Esophagus muscularis mucosa (tissue), 4 donors: ENCODE data around the gene ZMYM2. TPM values are rescaled to one million over a fixed set of nuclear protein-coding genes. Genes with fewer than 3 reads are reported as not detected.

Source experiments
- DNase-seq: peaks from one replicate; pipeline ENCODE4 v3.0.0-alpha.2; 2017; ENCODE audit errors: extremely low spot score
- H3K27ac ChIP-seq, 4 donors: fragments of 200-600 bp; sonication (generic); replicated peaks in 1 of 4; 1 replicate in 3 of 4; 2 replicates in 1 of 4; pipeline ENCODE4 v1.5.1; 2016 to 2019; ENCODE audit warnings: mild to moderate bottlenecking in 1 of 4
- H3K27me3 ChIP-seq, 4 donors: fragments of 200-600 bp; sonication (generic); one replicate each; pipeline versions ENCODE4 v1.5.1 to v1.6.0; 2016 to 2019
- H3K36me3 ChIP-seq, 4 donors: fragments of 200-600 bp; sonication (generic); one replicate each; pipeline ENCODE4 v1.5.1; 2016 to 2019
- H3K4me1 ChIP-seq, 4 donors: fragments of 200-600 bp; sonication (generic); one replicate each; pipeline ENCODE4 v1.5.1; 2016 to 2019
- H3K4me3 ChIP-seq, 4 donors: fragments of 200-600 bp; sonication (generic); 1 replicate in 2 of 4; 2 replicates in 2 of 4; pipeline ENCODE4 v1.5.1; 2016 to 2019; ENCODE audit warnings: mild to moderate bottlenecking in 4 of 4, moderate library complexity in 1 of 4
- H3K9me3 ChIP-seq, 4 donors: fragments of 200-600 bp; sonication (generic); 1 replicate in 3 of 4; 2 replicates in 1 of 4; pipeline ENCODE4 v1.5.1; 2016 to 2019
- CTCF ChIP-seq, 3 experiments: fragments of 200-600 bp in 2 of 3; fragments of 450-650 bp in 1 of 3; sonication (generic) in 2 of 3; IDR thresholded peaks; one replicate each; pipeline ENCODE4 v1.5.1; 2017 to 2019; ENCODE audit warnings: antibody characterized with exemption in 3 of 3, mild to moderate bottlenecking in 2 of 3, moderate library complexity in 1 of 3
- EP300 ChIP-seq: sonication (generic); formaldehyde crosslinking; IDR thresholded peaks from one replicate; pipeline ENCODE4 v1.6.1; 2017; ENCODE audit warnings: antibody characterized with exemption
- POLR2A ChIP-seq: fragments of 450-650 bp; IDR thresholded peaks from one replicate; pipeline ENCODE4 v1.6.1; 2017; ENCODE audit warnings: antibody characterized with exemption, moderate library complexity, mild to moderate bottlenecking, low read depth
- POLR2AphosphoS5 ChIP-seq, 2 donors: sonication (generic); formaldehyde crosslinking; IDR thresholded peaks; one replicate each; pipeline ENCODE4 v1.6.1; 2017; ENCODE audit warnings: antibody characterized with exemption in 2 of 2
- WGBS: methylation state at CpG from one replicate; pipeline ENCODE4 v1.1.5; 2018; 5-methylcytosine and 5-hydroxymethylcytosine counted together
- intact Hi-C: fragments of 100-400 bp; cut with DNase I; formaldehyde crosslinking; loops from one replicate; pipeline ENCODE4 v1.15.1; 2023
- total RNA-seq, 4 donors: library from RNA; depleted of rRNA; stranded (reverse); fragments of >200 nt; gene quantifications; one replicate each; pipeline versions ENCODE4 v1.1.0 to v1.2.1, GENCODE V29; 2016

Gene ZMYM2
- total RNA-seq, 4 donors from 2014 or later = 36.8 to 49.4 (median 45.5) TPM

GRCh38 chr13:20016649-20017364, 58.3 kb downstream of the ZMYM2 start:
- no peaks in the 10 kb centered on the region for H3K4me1 ChIP-seq
- H3K9me3 ChIP-seq = peaks cover 0 to 30% (median 22%) of the 10 kb centered on the region in 4 donors
- H3K36me3 ChIP-seq = peaks cover 9 to 61% (median 25%) of the 10 kb centered on the region in 4 donors
- no peak overlapping the region for H3K27ac ChIP-seq
- no peaks in the 10 kb centered on the region for H3K27me3 ChIP-seq
- intact Hi-C loops = no loop called here
- DNase-seq = no peak
- no peak overlapping the region for H3K4me3 ChIP-seq
- TF ChIP-seq CTCF (IDR thresholded peaks at IDR 0.05) (no peak), POLR2A (no peak), POLR2AphosphoS5 (IDR thresholded peaks at IDR 0.05) (no peak), EP300 (no peak)
- WGBS = 97% methylated on average over 3 of the region's 3 CpGs

GRCh38 chr13:20017365-20017711, 58.8 kb downstream of the ZMYM2 start:
- H3K4me3 ChIP-seq = no peak overlapping the region
- intact Hi-C loops = no loop called here
- H3K4me1 ChIP-seq = peaks cover 0 to 5% (median 0%) of the 10 kb centered on the region in 4 donors
- DNase-seq = no peak
- TF ChIP-seq POLR2A (no peak), EP300 (no peak), CTCF (IDR thresholded peaks at IDR 0.05) (no peak), POLR2AphosphoS5 (IDR thresholded peaks at IDR 0.05) (no peak)
- WGBS = 97% methylated on average over 1 of the region's 1 CpG
- no peak overlapping the region for H3K27ac ChIP-seq
- H3K36me3 ChIP-seq = peaks cover 7 to 59% (median 25%) of the 10 kb centered on the region in 4 donors
- H3K9me3 ChIP-seq = peaks cover 0 to 30% (median 22%) of the 10 kb centered on the region in 4 donors
- H3K27me3 ChIP-seq = no peaks in the 10 kb centered on the region

- WGBS = 97% methylated on average over 2 of the region's 2 CpGs
- H3K9me3 ChIP-seq = peaks cover 0 to 30% (median 21%) of the 10 kb centered on the region in 4 donors
- TF ChIP-seq POLR2A (no peak), CTCF (IDR thresholded peaks at IDR 0.05) (no peak), EP300 (no peak), POLR2AphosphoS5 (IDR thresholded peaks at IDR 0.05) (no peak)
- intact Hi-C loops = no loop called here
- peaks cover 7 to 55% (median 24%) of the 10 kb centered on the region in 4 donors for H3K36me3 ChIP-seq
- DNase-seq = no peak
- H3K4me3 ChIP-seq = no peak overlapping the region
- H3K27me3 ChIP-seq = no peaks in the 10 kb centered on the region
- peaks cover 0 to 6% (median 0%) of the 10 kb centered on the region in 4 donors for H3K4me1 ChIP-seq
- no peak overlapping the region for H3K27ac ChIP-seq
Observed at GRCh38 chr13:20019043-20019442, 60.5 kb downstream of the ZMYM2 start.

GRCh38 chr13:20024702-20025101, 66.2 kb downstream of the ZMYM2 start:
- intact Hi-C loops = no loop called here
- H3K27ac ChIP-seq = no peak overlapping the region
- WGBS = 76% methylated on average over 2 of the region's 2 CpGs
- H3K27me3 ChIP-seq = no peaks in the 10 kb centered on the region
- no peak overlapping the region for H3K4me3 ChIP-seq
- DNase-seq = no peak
- peaks cover 10 to 57% (median 31%) of the 10 kb centered on the region in 4 donors for H3K36me3 ChIP-seq
- H3K9me3 ChIP-seq = no peaks in the 10 kb centered on the region
- peaks cover 0 to 6% (median 0%) of the 10 kb centered on the region in 4 donors for H3K4me1 ChIP-seq
- TF ChIP-seq POLR2A (no peak), EP300 (no peak), POLR2AphosphoS5 (IDR thresholded peaks at IDR 0.05) (no peak), CTCF (IDR thresholded peaks at IDR 0.05) (no peak)
